Fibroblast of the conjunctiva (primary cell): ENCODE results near the gene CXCL13.
A peak's percentile ranks its signal among the peaks of the same experiment; 100 is the strongest.
"Not testable (repeated sequence)": the region's sequence is repeated elsewhere in the genome, so short reads cannot be mapped to it uniquely, and the experiment has no call there.

ENCODE experiments used
- DNase-seq: peaks from one replicate; pipeline ENCODE4 v3.0.0-alpha.2; 2010; ENCODE audit warnings: low read depth

Gene CXCL13, protein sequence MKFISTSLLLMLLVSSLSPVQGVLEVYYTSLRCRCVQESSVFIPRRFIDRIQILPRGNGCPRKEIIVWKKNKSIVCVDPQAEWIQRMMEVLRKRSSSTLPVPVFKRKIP

DNA sequence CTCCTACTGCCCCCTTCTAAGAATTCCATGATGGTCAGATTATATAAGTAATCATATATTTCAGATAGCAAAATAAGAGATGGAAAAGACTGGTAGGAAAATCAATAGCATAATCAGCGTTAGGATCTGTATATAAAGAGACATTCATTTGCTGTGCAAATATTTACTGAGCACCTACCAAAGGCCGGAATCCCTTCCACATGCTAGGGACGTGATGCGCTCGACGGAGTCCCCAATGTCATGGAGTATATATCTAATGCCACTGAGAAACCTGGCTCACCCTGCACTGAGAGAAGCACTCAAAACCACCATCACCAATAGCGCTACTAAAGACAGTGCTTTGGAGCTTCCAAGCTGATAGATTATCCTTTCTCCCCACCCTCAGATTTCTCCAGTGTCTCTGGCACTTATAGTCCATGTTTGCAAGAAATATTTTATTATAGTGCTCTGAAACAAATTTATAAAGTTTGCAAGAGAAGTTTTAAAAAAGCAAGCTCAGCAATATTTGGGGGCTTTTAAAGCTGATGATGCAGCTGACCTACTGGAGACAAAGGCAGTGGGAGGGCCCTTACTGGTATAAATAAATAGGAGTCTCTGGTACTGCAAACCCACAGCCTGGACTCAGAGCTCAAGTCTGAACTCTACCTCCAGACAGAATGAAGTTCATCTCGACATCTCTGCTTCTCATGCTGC lies at the start of gene CXCL13:
Gene CXCL13 (plus strand): TSS at position 611 of the 693 bp plus-strand sequence. CDS start 46 bp downstream, at position 657.
- no peak for DNase-seq

DNA sequence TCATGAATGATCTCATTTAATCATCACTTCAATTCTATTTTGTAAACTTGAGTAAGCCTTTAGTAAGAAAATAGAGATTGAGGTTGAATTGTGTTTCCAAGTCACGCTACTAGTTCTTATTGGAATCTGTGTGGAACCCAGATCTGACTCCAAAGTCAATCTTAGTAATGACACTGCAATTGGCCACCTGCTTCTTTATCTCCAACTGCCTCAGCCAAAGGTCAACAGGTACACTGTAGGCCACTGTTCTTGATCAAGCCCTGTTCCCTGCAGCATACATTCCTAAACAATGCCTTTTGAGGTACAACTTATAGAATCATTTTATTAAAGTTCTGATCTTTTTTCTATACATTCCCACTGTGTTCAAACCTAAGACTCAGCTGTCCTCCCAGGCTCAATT lies 45.5 kb upstream of the CXCL13 start:
- DNase-seq = no peak

DNA sequence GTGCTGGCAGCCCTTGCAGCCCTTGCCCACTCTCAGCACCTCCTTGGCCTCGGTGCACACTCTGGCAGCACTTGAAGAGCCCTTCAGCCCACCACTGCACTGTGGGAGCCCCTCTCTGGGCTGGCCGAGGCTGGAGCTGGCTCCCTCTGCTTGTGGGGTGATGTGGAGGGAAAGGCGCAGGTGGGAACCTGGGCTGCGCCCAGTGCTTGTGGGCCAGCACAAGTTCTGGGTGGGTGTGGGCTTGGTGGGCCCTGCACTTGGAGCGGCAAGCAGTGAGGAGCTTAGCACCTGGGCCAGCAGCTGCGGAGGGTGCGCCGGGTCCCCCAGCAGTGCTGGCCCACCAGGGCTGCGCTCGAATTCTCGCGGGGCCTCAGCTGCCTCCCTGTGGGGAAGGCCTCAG lies 43.9 kb upstream of the CXCL13 start:
- not testable (repeated sequence) for DNase-seq

GRCh38 chr4:77564231-77564630 lies 41.4 kb upstream of the CXCL13 start:
- peak; percentile 53 for DNase-seq

DNA sequence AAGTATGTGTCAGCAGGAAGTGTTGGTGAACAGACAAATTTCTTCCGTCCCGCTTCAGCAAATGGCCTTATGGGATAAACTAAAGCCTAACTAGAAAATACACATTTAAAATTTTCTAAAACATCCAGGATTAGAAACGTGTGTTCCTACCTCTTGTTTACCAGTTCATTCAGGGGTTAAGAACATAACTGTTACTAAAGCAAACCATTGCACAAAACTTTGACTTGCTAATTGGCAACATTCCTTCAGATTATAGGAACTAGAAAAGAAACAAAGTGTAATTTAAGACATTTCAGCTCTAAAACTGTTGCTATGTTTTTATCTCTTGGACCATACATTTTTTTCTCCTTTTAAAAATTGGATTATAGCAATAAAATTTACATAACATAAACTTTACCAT lies 39.5 kb upstream of the CXCL13 start:
- DNase-seq = no peak

DNA sequence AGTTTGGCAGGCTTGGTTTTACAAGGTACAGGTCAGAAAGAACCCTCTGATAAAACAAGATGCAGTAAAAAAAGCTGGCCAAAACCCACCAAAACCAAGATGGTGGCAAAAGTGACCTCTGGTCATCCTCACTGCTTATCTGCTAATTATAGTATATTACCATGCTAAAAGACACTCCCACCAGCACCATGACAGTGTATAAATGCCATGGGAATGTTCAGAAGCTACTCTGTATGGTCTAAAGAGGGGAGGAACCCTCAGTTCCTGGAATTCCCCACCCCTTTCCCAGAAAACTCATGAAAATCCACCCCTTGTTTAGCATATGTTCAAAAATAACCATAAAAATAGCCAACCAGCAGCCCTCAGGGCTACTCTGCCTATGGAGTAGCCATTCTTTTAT lies 38.1 kb upstream of the CXCL13 start:
- DNase-seq = no peak

DNA sequence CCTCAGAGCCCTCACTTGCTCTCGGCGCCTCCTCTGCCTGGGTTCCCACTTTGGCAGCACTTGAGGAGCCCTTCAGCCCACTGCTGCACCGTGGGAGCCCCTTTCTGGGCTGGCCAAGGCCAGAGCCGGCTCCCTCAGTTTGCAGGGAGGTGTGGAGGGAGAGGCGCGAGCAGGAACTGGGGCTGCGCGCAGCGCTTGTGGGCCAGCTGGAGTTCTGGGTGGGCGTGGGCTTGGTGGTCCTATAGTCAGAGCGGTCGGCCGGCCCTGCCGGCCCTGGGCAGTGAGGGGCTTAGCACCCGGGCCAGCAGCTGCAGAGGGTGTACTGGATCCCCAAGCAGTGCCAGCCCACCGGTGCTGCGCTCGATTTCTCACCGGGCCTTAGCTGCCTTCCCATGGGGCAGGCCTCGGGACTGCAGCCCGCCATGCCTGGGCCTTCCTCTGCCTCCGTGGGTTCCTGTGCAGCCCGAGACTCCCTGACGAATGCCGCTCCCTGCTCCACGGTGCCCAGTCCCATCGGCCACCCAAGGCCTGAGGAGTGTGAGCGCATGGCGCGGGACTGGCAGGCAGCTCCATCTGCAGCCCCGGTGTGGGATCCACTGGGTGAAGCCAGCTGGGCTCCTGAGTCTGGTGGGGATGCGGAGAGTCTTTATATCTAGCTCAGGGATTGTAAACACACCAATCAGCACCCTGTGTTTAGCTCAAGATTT lies 35.0 kb upstream of the CXCL13 start:
- not testable (repeated sequence) for DNase-seq

DNA sequence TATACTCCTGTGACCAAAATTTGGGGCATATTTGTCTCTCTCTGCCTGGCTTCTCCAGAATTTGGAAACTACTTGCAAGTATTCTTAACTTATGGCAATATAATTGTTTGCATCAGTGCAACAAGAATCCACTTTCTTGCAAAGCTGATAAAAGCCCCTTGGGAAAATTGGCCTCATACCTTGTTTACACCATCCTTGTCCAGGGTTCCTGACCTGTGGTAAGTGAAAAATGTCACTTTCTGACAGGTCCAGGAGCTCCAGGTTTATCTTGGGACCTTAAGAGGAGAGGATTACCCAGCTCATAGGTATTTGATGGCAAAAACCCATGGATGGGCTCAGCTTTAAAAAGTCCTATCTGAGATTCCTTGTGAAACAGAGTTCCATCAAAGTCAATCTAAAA lies 29.3 kb upstream of the CXCL13 start:
- DNase-seq = no peak

DNA sequence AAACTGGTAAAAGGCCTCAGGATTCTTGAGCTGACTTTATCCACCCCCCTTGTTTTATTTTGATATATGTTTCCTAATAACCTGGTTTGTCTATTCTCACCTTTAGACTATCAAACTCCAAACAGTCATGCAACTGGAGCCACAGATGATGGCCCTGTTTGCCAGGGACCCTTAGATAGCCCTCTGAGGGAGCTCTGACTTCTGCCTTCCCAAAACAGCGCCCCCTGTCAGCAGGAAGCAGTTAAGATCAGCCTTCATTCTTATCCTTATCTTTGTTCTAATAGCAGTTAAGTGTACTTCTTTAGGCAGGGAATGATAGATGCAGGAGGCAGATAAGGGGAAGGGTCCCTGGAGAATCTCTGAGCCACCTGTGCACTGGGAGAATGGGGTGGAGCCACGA lies 27.5 kb upstream of the CXCL13 start:
- no peak for DNase-seq

GRCh38 chr4:77579406-77580076 lies 26.1 kb upstream of the CXCL13 start:
- DNase-seq = peak; percentile 45

DNA sequence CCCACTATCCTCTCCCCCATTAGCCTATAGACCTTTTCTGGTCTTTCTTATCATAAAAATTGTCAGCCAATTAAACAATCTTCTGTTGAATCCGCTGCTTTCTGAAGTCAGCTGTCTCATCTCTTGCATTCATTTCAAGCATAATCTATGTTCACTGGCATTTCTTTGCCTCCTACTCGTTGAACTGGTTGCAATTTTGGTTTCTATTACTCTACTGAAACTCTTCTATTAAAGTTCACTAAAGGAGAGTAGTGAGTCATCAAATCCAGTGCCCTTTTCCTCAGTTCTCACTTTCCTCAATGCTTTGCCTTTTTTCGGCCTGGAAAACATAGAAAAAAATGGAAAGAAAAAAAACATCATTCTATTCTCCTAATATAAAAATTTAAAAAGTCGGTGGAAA lies 23.9 kb upstream of the CXCL13 start:
- DNase-seq = no peak

- no peak for DNase-seq
Observed at GRCh38 chr4:77582156-77582555, 23.5 kb upstream of the CXCL13 start.

DNA sequence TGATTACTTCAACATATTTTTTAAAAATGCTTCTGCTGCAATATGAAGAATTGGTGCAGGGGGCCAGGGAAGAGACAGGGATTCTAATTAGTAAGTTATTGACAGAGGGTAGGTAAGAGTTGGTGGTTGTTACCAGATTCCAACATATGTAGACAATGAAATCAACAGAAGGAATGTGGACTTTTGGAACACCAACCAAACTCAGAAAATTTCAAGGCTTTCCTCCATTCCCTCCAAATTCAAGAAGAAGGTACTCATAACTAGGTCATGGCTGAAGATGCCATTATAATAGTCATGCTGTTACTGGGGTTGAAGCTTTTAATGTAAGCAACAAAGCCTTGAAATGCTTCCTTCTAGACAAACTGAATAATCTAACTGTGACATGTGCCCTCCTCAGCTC lies 22.9 kb upstream of the CXCL13 start:
- DNase-seq = no peak

GRCh38 chr4:77586951-77587383 lies 18.7 kb upstream of the CXCL13 start:
- DNase-seq = no peak

GRCh38 chr4:77590482-77590881 lies 15.1 kb upstream of the CXCL13 start:
- no peak for DNase-seq

DNA sequence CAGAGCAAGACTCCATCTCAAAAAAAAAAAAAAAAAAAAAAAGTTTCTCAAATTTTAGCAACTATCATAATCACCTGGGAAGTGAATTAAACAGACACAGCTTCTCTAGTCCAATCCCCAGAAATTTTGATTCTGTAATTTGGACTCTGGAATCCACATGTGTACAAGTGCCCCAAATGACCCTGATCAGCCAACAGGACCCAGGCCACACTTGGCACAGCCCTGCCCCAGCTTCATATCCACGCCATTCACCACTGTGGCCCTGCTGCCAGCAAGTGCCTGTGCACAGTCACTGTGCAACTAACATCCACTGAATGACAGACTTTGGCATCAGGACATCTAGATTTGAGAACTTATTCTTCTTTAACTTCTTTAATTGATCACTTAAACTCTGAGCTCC lies 14.1 kb upstream of the CXCL13 start:
- no peak for DNase-seq

GRCh38 chr4:77593101-77593500 lies 12.5 kb upstream of the CXCL13 start:
- DNase-seq = no peak

DNA sequence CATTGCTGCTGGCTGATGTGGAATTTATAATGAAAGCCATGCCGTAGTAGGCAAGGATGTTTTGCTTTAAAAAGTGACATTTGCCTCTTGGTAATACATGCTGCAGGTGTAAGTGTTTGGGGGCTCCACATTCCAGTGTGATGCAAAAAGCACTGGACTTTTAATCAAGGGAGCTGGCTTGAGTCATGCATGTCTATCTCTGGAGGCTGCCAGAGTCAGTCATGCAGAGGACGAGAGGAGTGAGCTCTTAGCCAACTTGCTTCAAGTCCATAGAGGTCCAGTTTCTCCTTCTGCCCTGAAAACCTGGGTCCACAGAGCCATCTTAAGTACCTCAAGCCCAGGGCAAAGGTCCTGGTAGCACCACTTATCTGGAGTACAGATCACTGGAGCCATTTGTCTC lies 11.6 kb upstream of the CXCL13 start:
- DNase-seq = no peak

DNA sequence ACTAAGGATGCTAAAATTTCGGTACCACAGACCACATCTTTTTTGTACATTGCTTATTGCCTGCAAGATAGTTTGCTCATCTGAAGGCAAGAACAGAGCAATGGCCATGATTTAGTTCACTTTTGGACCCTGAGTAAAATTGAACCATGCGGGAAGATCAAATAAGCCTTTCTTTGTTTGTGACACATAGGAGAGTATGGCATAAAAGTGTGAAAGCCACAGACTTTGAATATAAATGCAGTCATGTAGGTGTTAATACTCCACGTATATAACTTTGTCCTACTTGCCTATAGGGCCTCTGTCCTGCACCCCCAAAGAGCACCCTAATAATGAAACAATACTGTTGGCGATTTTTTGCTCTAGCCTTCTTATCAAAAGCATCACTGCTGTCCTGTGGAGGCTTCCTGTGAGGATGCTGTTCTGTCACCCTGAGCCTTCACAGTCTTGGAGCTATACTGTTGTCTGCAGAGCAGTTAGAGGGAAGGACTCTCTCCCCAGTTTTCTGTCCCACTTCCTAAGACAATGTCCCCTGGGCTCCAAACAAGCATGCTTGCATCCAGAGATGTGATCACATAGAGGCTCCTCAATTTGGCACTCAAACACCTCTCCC lies 10.2 kb upstream of the CXCL13 start:
- DNase-seq = no peak

DNA sequence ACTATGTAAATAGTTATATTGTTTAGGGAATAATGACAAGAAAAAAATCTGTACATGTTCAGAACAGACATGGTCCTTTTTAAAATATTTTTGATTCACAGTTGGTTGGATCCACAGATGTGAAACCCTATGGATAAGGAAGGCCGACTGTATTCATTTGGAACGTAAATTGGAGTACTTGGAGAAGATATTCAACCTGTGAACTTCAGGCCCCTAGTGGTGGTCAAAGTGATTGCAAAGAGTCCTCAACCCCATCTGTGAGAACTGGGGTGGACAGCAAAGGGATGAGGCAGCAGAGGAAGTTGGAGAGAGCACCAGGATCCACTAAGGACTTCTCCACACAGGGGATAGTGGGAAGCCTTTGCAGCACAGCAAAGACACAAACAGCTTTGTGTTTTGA lies 6.2 kb upstream of the CXCL13 start:
- DNase-seq = peak; percentile 23

GRCh38 chr4:77600521-77601451 lies 4.8 kb upstream of the CXCL13 start:
- DNase-seq = peak; percentile 17
